ENCODE results near the gene HLA-DRB1. TPM values are rescaled to one million over a fixed set of nuclear protein-coding genes. Genes with fewer than 3 reads are reported as not detected.

HLA-DRB1 gene
- total and polyA plus RNA-seq, 2 donors (not counting 3 experiments of a cell fraction or from before 2014, with no cell fraction given), result not detected

DNA sequence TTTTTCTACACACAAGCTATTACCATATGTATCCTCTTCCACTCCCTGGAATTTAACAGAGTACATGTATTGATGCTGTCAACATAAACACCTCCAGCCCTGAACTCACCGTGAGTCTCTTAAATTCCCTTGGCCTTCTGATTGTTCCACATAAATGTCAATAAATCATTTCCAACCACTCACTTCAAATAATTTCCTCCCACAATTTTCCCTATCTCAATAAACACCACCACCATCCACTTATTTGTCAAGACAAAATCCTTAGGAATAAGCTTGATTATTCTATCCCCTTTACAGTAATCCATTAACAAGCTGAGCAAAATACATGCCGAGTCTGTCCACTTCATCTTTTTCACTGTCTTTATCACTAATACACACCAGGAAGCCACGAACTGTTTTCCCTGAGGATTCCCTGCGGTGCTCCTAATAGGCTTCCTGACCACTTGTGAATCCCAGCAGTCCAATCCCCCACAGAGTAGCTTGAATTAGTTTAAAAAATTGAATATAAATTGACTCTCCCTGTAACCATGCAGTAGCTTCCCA is 19.2 kb downstream of the HLA-DRB1 start:
- H3K4me2 ChIP-seq (ENCODE audit: insufficient read depth, low read length), result no peak overlapping the region
- no peak for TF ChIP-seq EZH2 (IDR thresholded peaks at IDR 0.05; ENCODE audit: borderline replicate concordance, low read depth, low read length, severe bottlenecking)
- TF ChIP-seq MYC (IDR thresholded peaks at IDR 0.05; ENCODE audit: low read depth, low read length), result no peak
- no peak for TF ChIP-seq POLR2A (IDR thresholded peaks at IDR 0.05; ENCODE audit: low read depth, low read length)
- no peak for TF ChIP-seq POLR2AphosphoS5 (IDR thresholded peaks at IDR 0.05; ENCODE audit: insufficient read depth, low read depth, low read length)
- H3K9ac ChIP-seq (replicated peaks; ENCODE audit: extremely low read depth, insufficient read depth, low read length), result no peak overlapping the region
- FAIRE-seq (no peak), DNase-seq (ENCODE audit: low read depth, low spot score) (no peak)
- ChIA-PET CTCF (no interaction called here), POLR2A (no interaction called here)
- no peaks in the 10 kb centered on the region for H3K4me1 ChIP-seq (ENCODE audit: control insufficient read depth, extremely low read depth, insufficient read depth, low read length)
- no peaks in the 10 kb centered on the region for H3K36me3 ChIP-seq (ENCODE audit: control insufficient read depth in 2 of 2, extremely low read depth in 1 of 2, insufficient read depth in 2 of 2, low read length in 2 of 2)
- H3K27ac ChIP-seq (ENCODE audit: insufficient read depth, low read depth, low read length), result no peak overlapping the region
- H3K79me2 ChIP-seq (ENCODE audit: control insufficient read depth, insufficient read depth, low read length), result no peaks in the 10 kb centered on the region
- no peaks in the 10 kb centered on the region for H3K9me1 ChIP-seq (replicated peaks; ENCODE audit: control insufficient read depth, extremely low read depth, insufficient read depth, low read length)
- no peaks in the 10 kb centered on the region for H3K27me3 ChIP-seq (ENCODE audit: control insufficient read depth in 2 of 2, insufficient read depth in 2 of 2, low read length in 2 of 2)
- H3K9me3 ChIP-seq (replicated peaks; ENCODE audit: control insufficient read depth, insufficient read depth, low read length), result no peaks in the 10 kb centered on the region
- no peaks in the 10 kb centered on the region for H4K20me1 ChIP-seq (replicated peaks; ENCODE audit: control insufficient read depth, extremely low read depth, insufficient read depth, low read length)
- no peak overlapping the region for H2AFZ ChIP-seq (ENCODE audit: low read depth, low read length)
- H3K4me3 ChIP-seq (replicated peaks in 1 of 3; ENCODE audit: insufficient read depth in 1 of 3, low read depth in 1 of 3, low read length in 3 of 3), result no peak overlapping the region
- no TSS peak for BruUV-seq (replicated peaks)
- dilution Hi-C loops (cut with MboI; ENCODE audit: extremely low pct_ligation_motif_present, low sequenced_read_pairs) (no loop called here), intact Hi-C loops (cut with micrococcal nuclease) (no loop called here)

GRCh38 chr6:32568561-32568960 is 21.1 kb downstream of the HLA-DRB1 start:
- H4K20me1 ChIP-seq (replicated peaks; ENCODE audit: control insufficient read depth, extremely low read depth, insufficient read depth, low read length), result no peaks in the 10 kb centered on the region
- no peaks in the 10 kb centered on the region for H3K36me3 ChIP-seq (ENCODE audit: control insufficient read depth in 2 of 2, extremely low read depth in 1 of 2, insufficient read depth in 2 of 2, low read length in 2 of 2)
- CTCF ChIA-PET, result no interaction called here
- no peaks in the 10 kb centered on the region for H3K9me3 ChIP-seq (replicated peaks; ENCODE audit: control insufficient read depth, insufficient read depth, low read length)
- FAIRE-seq (no peak), DNase-seq (ENCODE audit: low read depth, low spot score) (no peak)
- H2AFZ ChIP-seq (ENCODE audit: low read depth, low read length), result no peak overlapping the region
- no peak overlapping the region for H3K4me3 ChIP-seq (replicated peaks in 1 of 3; ENCODE audit: insufficient read depth in 1 of 3, low read depth in 1 of 3, low read length in 3 of 3)
- H3K9me1 ChIP-seq (replicated peaks; ENCODE audit: control insufficient read depth, extremely low read depth, insufficient read depth, low read length), result no peaks in the 10 kb centered on the region
- dilution Hi-C loops (cut with MboI; ENCODE audit: extremely low pct_ligation_motif_present, low sequenced_read_pairs) (no loop called here), intact Hi-C loops (cut with micrococcal nuclease) (no loop called here)
- no peak overlapping the region for H3K9ac ChIP-seq (replicated peaks; ENCODE audit: extremely low read depth, insufficient read depth, low read length)
- H3K27me3 ChIP-seq (ENCODE audit: control insufficient read depth in 2 of 2, insufficient read depth in 2 of 2, low read length in 2 of 2), result no peaks in the 10 kb centered on the region
- POLR2A ChIA-PET, result no interaction called here
- H3K27ac ChIP-seq (ENCODE audit: insufficient read depth, low read depth, low read length), result no peak overlapping the region
- H3K4me2 ChIP-seq (ENCODE audit: insufficient read depth, low read length), result no peak overlapping the region
- no peaks in the 10 kb centered on the region for H3K4me1 ChIP-seq (ENCODE audit: control insufficient read depth, extremely low read depth, insufficient read depth, low read length)
- no TSS peak for BruUV-seq (replicated peaks)
- H3K79me2 ChIP-seq (ENCODE audit: control insufficient read depth, insufficient read depth, low read length), result no peaks in the 10 kb centered on the region
- no peak for TF ChIP-seq FOS (IDR thresholded peaks at IDR 0.05; ENCODE audit: borderline replicate concordance, insufficient read depth, low read length)
- TF ChIP-seq EZH2 (IDR thresholded peaks at IDR 0.05; ENCODE audit: borderline replicate concordance, low read depth, low read length, severe bottlenecking), result no peak
- no peak for TF ChIP-seq POLR2AphosphoS5 (IDR thresholded peaks at IDR 0.05; ENCODE audit: insufficient read depth, low read depth, low read length)
- TF ChIP-seq MYC (IDR thresholded peaks at IDR 0.05; ENCODE audit: low read depth, low read length), result no peak
